BLaER1 treated with 17β-estradiol and CSF1 and Interleukin-3, amounts not matched to agents 10 nM and 100 nM (cell line): ENCODE results near the gene HEG1.
"Not testable (repeated sequence)": the region's sequence is repeated elsewhere in the genome, so short reads cannot be mapped to it uniquely, and the experiment has no call there.

Experiments used
- H3K27ac ChIP-seq, 11 experiments: shearing (Covaris generic); formaldehyde crosslinking; 2 replicates each; pipeline ENCODE4 v1.8.1; 2022
- H3K27me3 ChIP-seq, 11 experiments: shearing (Covaris generic); formaldehyde crosslinking; 2 replicates each; pipeline ENCODE4 v1.8.1; 2022
- H3K36me3 ChIP-seq, 11 experiments: shearing (Covaris generic); formaldehyde crosslinking; 2 replicates each; pipeline ENCODE4 v1.8.1; 2022
- H3K4me1 ChIP-seq, 10 experiments: shearing (Covaris generic); formaldehyde crosslinking; 2 replicates each; pipeline ENCODE4 v1.8.1; 2022
- H3K4me2 ChIP-seq, 11 experiments: shearing (Covaris generic); formaldehyde crosslinking; 2 replicates each; pipeline ENCODE4 v1.8.1; 2022
- H3K4me3 ChIP-seq, 10 experiments: shearing (Covaris generic); formaldehyde crosslinking; 2 replicates each; pipeline ENCODE4 v1.8.1; 2022
- H3K9ac ChIP-seq, 11 experiments: shearing (Covaris generic); formaldehyde crosslinking; 2 replicates each; pipeline ENCODE4 v1.8.1; 2022
- H3K9me3 ChIP-seq, 11 experiments: shearing (Covaris generic); formaldehyde crosslinking; replicated peaks in 1 of 11; 2 replicates each; pipeline ENCODE4 v1.8.1; 2022
- H4K20me1 ChIP-seq, 11 experiments: shearing (Covaris generic); formaldehyde crosslinking; 2 replicates each; pipeline ENCODE4 v1.8.1; 2022
- Cebpa-rat ChIP-seq, 11 experiments: shearing (Covaris generic); IDR thresholded peaks; 2 replicates each; pipeline ENCODE4 v1.8.1; 2022

The HEG1 gene

DNA sequence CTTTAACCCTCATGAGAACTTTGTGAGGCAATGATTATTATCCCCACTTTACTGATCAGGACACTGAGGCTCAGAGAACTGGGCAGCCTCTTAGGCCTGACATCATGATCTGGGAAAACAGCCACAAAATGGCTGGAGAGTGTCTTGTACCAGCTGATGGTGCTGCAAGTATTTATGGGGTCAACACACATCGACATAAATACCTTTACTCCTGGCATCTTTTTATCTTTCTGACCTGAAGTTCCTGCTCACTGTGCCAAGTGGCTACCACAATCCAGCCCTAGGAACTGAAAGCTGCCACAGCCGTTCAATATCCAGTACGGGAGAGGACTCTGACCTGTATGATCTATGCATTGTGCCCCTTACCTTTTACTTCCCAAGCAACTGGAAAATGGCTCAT, 92.0 kb downstream of the HEG1 start:
- TF ChIP-seq Cebpa-rat (IDR thresholded peaks at IDR 0.05) = no peak
- H3K9ac ChIP-seq = no peak overlapping the region

DNA sequence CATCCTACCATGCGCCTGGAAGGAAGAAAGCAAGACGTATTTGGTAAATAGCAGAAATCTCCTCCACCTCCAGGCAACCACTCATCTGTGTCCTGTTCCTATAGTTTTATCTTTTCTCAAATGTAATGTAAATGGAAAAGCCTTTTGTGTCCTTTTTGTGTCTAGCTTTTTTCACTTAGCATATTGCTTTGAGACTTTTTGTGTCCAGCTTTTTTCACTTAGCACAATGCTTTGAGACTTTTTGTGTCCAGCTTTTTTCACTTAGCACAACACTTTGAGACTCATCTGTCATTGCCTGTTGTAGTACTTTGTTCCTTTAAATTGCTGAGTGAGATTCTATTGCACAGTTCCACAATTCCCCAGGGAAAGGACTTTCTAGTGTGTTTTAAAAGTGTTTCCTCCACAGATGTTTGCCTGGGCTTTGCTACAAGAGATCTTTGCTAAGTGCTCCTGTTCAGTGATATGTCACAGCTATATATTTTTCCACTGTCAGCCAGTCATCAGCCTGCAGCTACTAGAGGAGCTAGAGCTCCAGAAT, 93.3 kb downstream of the HEG1 start:
- H3K9me3 ChIP-seq = peaks cover 3 to 18% (median 15%) of the 10 kb centered on the region in 11 experiments; a peak in 19 of 22 replicates
- no peak overlapping the region; a peak in 1 of 20 replicates for H3K4me3 ChIP-seq
- H3K27ac ChIP-seq = peak overlapping the region in 4 of 11 experiments; percentile 3 to 47 (median 22); a peak in 5 of 22 replicates
- peak overlapping the region; percentile 16 to 62 (median 44); a peak in 20 of 22 replicates for H3K4me2 ChIP-seq
- H3K27me3 ChIP-seq = no peaks in the 10 kb centered on the region
- no peak; a peak in 1 of 22 replicates for TF ChIP-seq Cebpa-rat (IDR thresholded peaks at IDR 0.05)
- no peak overlapping the region for H3K9ac ChIP-seq
- H3K36me3 ChIP-seq = no peaks in the 10 kb centered on the region
- no peaks in the 10 kb centered on the region for H4K20me1 ChIP-seq
- peaks cover 26 to 54% (median 36%) of the 10 kb centered on the region in 10 experiments for H3K4me1 ChIP-seq

More for the DNA sequence above, 92.0 kb downstream of the HEG1 start:
- H4K20me1 ChIP-seq = no peaks in the 10 kb centered on the region
- H3K4me2 ChIP-seq = peak overlapping the region in 5 of 11 experiments; percentile 6 to 60 (median 49); a peak in 7 of 22 replicates
- H3K27me3 ChIP-seq = no peaks in the 10 kb centered on the region
- no peak overlapping the region for H3K4me3 ChIP-seq
- peak overlapping the region in 2 of 11 experiments; percentile 3 to 21; a peak in 2 of 22 replicates for H3K27ac ChIP-seq
- peaks cover 39 to 66% (median 49%) of the 10 kb centered on the region in 10 experiments for H3K4me1 ChIP-seq
- peaks cover 3 to 18% (median 15%) of the 10 kb centered on the region in 11 experiments; a peak in 19 of 22 replicates for H3K9me3 ChIP-seq
- H3K36me3 ChIP-seq = no peaks in the 10 kb centered on the region

DNA sequence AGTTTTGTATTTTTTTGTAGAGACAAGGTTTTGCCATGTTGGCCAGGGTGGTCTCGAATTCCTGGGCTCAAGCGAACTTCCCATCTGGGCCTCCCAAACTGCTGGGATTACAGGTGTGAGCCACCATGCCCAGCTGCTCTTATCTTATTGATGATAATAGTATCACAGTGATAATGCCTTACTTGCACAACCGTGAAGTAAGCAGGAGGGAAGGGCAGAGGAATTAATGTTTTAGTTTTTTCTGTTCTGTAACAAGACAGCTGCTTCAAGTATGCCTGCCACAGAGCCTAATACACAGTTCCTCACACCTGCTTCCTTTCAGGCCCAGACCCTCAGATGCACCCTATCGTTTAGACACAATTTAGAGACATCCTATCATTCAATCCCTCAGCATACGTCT, 95.1 kb downstream of the HEG1 start:
- Histone ChIP-seq H3K9ac (no peak overlapping the region), H3K4me2 (peak overlapping the region in 5 of 11 experiments; percentile 0 to 17 (median 8); a peak in 4 of 22 replicates), H3K9me3 (peaks cover 3 to 22% (median 17%) of the 10 kb centered on the region in 11 experiments; a peak in 19 of 22 replicates), H3K27me3 (no peaks in the 10 kb centered on the region), H3K4me1 (peaks cover 22 to 41% (median 27%) of the 10 kb centered on the region in 10 experiments; a peak in 19 of 20 replicates), H4K20me1 (no peaks in the 10 kb centered on the region), H3K36me3 (no peaks in the 10 kb centered on the region), H3K27ac (no peak overlapping the region), H3K4me3 (no peak overlapping the region)
- TF ChIP-seq Cebpa-rat (IDR thresholded peaks at IDR 0.05) = no peak

DNA sequence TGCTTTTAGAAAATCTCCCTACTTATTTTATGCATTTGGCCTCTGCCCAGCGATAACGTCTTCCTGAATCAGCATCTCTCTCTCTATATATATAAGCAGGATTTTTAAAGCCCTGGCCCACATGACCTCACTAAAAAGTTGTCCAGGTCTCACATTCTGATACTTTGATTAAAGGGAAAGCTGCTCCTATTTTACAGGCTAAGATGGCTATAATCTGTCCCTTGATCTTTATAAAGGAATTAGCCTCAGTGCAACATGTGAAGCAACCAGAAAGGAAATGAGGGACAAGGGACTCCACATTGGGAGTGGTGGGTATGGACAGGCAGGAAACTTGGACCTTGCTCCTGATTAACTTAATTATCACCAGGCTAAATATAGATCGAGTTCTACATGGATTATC, 95.7 kb downstream of the HEG1 start:
- peaks cover 3 to 27% (median 17%) of the 10 kb centered on the region in 11 experiments; a peak in 19 of 22 replicates for H3K9me3 ChIP-seq
- no peak overlapping the region for H3K9ac ChIP-seq
- no peak overlapping the region for H3K4me3 ChIP-seq
- no peak for TF ChIP-seq Cebpa-rat (IDR thresholded peaks at IDR 0.05)
- no peaks in the 10 kb centered on the region for H4K20me1 ChIP-seq
- H3K36me3 ChIP-seq = no peaks in the 10 kb centered on the region
- peak overlapping the region in 3 of 11 experiments; percentile 0 to 17 (median 4); a peak in 2 of 22 replicates for H3K4me2 ChIP-seq
- peaks cover 22 to 41% (median 26%) of the 10 kb centered on the region in 10 experiments; a peak in 19 of 20 replicates for H3K4me1 ChIP-seq
- H3K27ac ChIP-seq = no peak overlapping the region
- no peaks in the 10 kb centered on the region for H3K27me3 ChIP-seq

DNA sequence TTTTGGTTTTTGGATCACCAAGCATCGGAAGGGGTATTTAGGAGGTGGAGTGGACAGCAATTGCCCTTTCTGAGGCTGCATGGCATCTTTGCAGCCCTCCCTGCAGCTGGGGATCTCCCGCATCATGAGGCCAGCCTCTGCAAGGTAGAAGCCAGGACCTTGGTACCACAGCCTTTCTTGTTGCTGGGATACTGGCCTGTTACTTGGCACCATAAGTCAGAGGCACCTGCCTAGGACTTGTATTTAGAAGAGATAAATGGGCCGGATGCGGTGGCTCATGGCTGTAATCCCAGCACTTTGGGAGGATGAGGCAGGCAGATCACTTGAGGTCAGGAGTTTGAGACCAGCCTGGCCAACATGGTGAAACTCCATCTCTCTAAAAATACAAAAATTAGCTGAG, 97.8 kb downstream of the HEG1 start:
- not testable (repeated sequence) for H3K27ac ChIP-seq, H3K9ac ChIP-seq, H3K4me2 ChIP-seq, H3K27me3 ChIP-seq, H3K36me3 ChIP-seq, H3K4me3 ChIP-seq, H4K20me1 ChIP-seq
- Histone ChIP-seq H3K4me1 (peaks cover 12 to 24% (median 15%) of the 10 kb centered on the region in 10 experiments; a peak in 19 of 20 replicates), H3K9me3 (peaks cover 3 to 27% (median 17%) of the 10 kb centered on the region in 11 experiments; a peak in 19 of 22 replicates)

DNA sequence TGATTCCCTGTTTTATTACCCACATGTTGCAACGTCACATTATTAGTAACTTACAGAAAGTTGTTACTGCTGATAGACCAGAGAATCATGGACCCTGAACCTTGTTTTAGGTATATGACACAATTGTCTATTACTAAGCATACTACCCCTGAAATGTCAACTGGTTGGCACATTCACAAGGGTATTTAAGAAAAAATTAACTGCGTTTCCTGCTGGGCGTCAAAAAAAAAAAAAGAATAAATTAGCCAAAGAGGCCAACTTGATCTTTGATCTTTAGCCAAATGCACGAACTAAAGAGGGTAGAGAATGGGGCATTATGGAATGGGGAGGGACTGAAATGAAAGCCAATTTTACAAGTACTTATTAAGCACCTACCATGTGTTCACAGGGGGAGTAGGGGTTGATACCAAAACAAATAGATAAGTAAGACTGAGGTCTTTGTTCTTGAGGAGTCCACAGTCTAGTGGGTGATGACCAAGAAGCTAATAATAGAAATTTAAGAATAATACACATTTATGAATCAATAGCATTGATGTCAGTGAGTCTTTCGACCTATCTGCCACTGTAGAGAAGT, 103.4 kb downstream of the HEG1 start:
- H3K4me3 ChIP-seq = no peak overlapping the region
- peaks cover 0 to 6% (median 0%) of the 10 kb centered on the region in 10 experiments; a peak in 3 of 20 replicates for H3K4me1 ChIP-seq
- no peaks in the 10 kb centered on the region for H3K27me3 ChIP-seq
- H3K9ac ChIP-seq = no peak overlapping the region
- H3K4me2 ChIP-seq = no peak overlapping the region
- no peaks in the 10 kb centered on the region for H4K20me1 ChIP-seq
- H3K36me3 ChIP-seq = no peaks in the 10 kb centered on the region
- no peak for TF ChIP-seq Cebpa-rat (IDR thresholded peaks at IDR 0.05)
- peaks cover 0 to 12% (median 6%) of the 10 kb centered on the region in 11 experiments; a peak in 4 of 22 replicates for H3K9me3 ChIP-seq
- no peak overlapping the region for H3K27ac ChIP-seq

DNA sequence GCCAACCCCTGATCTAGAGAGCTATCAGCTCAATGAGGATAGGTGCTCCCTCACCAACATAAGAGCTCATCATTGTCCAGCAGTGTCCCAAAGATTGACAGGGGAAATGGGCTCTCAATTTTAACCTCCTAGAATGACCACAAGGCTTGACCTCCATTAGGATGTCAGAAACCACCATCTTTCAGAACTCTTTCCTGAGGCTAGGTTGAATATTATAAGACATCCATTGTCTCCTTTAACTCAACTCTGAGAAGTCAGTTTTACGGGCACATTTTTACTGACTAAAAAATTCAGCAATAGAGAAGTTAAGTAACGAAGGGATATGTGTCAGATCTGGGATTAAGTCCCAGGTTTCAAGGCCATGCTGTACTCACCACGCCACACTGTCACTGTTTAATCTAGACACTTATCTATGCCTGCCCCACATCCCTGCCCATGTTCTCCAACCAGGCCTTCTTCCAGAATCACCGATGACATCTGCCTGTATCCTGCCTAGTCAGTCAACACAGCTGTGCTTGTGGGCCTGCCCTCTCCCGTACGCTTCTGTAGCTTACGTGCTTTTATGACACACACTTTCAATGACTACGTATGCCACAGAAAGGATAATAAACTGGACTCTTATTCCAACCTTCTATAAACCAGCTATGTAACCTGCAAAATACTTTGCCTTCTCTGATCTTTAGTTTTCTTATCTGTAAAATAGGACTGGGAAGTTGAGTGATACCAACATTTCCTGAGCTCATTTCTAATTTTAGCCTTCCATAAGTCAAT, 104.1 kb downstream of the HEG1 start:
- Histone ChIP-seq H3K9me3 (peaks cover 0 to 12% (median 6%) of the 10 kb centered on the region in 11 experiments; a peak in 4 of 22 replicates), H3K4me2 (0 out of 22 replicates have a peak overlapping the region, but pooled peaks of 1 of the 11 experiments have one; percentile 12), H4K20me1 (no peaks in the 10 kb centered on the region), H3K27me3 (no peaks in the 10 kb centered on the region), H3K27ac (no peak overlapping the region), H3K9ac (no peak overlapping the region), H3K4me3 (no peak overlapping the region), H3K36me3 (no peaks in the 10 kb centered on the region), H3K4me1 (peaks cover 0 to 6% (median 0%) of the 10 kb centered on the region in 10 experiments; a peak in 3 of 20 replicates)
- TF ChIP-seq Cebpa-rat (IDR thresholded peaks at IDR 0.05) = no peak

DNA sequence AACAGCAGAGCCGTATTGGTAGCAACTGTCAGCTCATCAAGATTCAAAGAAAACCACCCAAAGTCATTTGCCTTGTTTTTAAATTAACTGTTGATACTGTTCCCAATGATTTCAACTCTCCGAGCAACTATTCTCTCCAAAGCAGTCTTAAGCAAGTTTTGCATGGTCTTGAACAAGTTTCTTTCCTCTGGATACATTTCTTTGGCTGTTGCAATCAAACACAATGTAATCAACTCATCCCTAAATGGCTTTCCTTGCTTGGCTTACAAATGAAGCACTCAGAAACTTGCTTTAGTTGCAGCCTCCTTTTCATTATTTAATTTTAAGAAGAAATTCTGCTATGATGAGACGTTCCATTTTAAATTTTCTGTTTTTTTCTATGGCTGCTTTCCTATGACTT, 105.8 kb downstream of the HEG1 start:
- Histone ChIP-seq H3K27ac (no peak overlapping the region), H3K4me2 (no peak overlapping the region), H3K27me3 (no peaks in the 10 kb centered on the region), H4K20me1 (no peaks in the 10 kb centered on the region), H3K4me3 (no peak overlapping the region), H3K36me3 (no peaks in the 10 kb centered on the region), H3K9me3 (peaks cover 0 to 2% (median 0%) of the 10 kb centered on the region in 11 experiments; a peak in 1 of 22 replicates), H3K9ac (no peak overlapping the region), H3K4me1 (peaks cover 0 to 6% (median 0%) of the 10 kb centered on the region in 10 experiments; a peak in 3 of 20 replicates)
- TF ChIP-seq Cebpa-rat (IDR thresholded peaks at IDR 0.05) = no peak

DNA sequence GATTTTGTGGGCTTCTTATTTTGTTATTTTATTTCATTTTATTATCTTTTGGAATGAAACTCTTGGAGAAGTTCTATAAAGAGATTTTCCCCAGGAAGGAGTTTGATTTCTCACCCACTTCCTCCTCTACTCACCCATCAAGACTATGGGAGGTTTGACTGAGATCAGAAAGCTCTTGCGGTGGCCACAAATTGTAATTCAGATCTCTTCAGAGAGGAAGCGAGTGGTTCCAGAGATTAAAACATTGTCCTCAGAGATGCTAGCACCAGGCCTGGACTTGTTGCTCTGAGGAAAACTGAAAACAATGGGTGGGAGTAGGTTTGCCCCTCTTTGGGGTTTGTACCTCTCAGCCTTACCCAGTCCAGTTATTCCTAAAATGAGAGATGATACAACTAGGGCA, 113.2 kb downstream of the HEG1 start:
- H3K9me3 ChIP-seq = no peaks in the 10 kb centered on the region
- no peaks in the 10 kb centered on the region for H3K27me3 ChIP-seq
- H3K36me3 ChIP-seq = no peaks in the 10 kb centered on the region
- H3K4me3 ChIP-seq = no peak overlapping the region
- peak overlapping the region in 1 of 11 experiments; percentile 17; a peak in 1 of 22 replicates for H3K4me2 ChIP-seq
- no peak overlapping the region for H3K9ac ChIP-seq
- H3K4me1 ChIP-seq = no peaks in the 10 kb centered on the region
- no peak for TF ChIP-seq Cebpa-rat (IDR thresholded peaks at IDR 0.05)
- no peak overlapping the region for H3K27ac ChIP-seq
- H4K20me1 ChIP-seq = no peaks in the 10 kb centered on the region
